GM12878 (cell line): ENCODE data around the gene SLC25A26. TPM values are rescaled to one million over a fixed set of nuclear protein-coding genes. Genes with fewer than 3 reads are reported as not detected.

Experiments used
- ATAC-seq: fragments of 200-7000 bp; cut with Tn5 transposase; 3 replicates; pipeline ENCODE4 v1.9.1; 2020; ENCODE audit warnings: mild to moderate bottlenecking, moderate library complexity
- BruUV-seq: library from RNA; stranded (reverse); fragments of 400-500 nt; replicated peaks from 2 replicates; lab custom pipeline; 2021; lab: Mats Ljungman, UMichigan
- CTCF ChIA-PET: fragments of 300-600 bp; sonication (Branson Sonifier 250); formaldehyde crosslinking; extraction: SDS; loops from one replicate; lab custom pipeline; 2021; ENCODE audit warnings: inconsistent platforms; lab: Yijun Ruan, JAX
- POLR2A ChIA-PET: fragments of 350-600 bp; formaldehyde crosslinking; extraction: SDS; loops from one replicate; lab custom pipeline; 2021; ENCODE audit warnings: inconsistent platforms; lab: Charles Lee
- RAD21 ChIA-PET: fragments of 300-600 bp; sonication (Branson Sonifier 250); formaldehyde crosslinking; loops from one replicate; lab custom pipeline; 2023; ENCODE audit warnings: antibody characterized with exemption; ENCODE audit not compliant: unreplicated experiment; lab: Charles Lee
- SMC1A ChIA-PET: fragments of 300-600 bp; sonication (Branson Sonifier 250); formaldehyde crosslinking; loops from one replicate; lab custom pipeline; 2023; ENCODE audit not compliant: unreplicated experiment, uncharacterized antibody; lab: Charles Lee
- DNase-seq: peaks from one replicate; pipeline ENCODE4 v3.0.0-alpha.2; 2011; ENCODE audit warnings: low read depth, low spot score
- FAIRE-seq: peaks from 3 replicates; lab custom pipeline; 2011; peaks lifted over from hg19 to GRCh38; lab: Jason Lieb, UNC
- H2AFZ ChIP-seq: 2 replicates; pipeline ENCODE4 v1.6.0; 2011; ENCODE audit warnings: low read depth, low read length, control low read depth; ENCODE audit not compliant: control insufficient read depth
- H3K27ac ChIP-seq: 2 replicates; pipeline ENCODE4 v1.5.1; 2011; ENCODE audit warnings: control low read depth; ENCODE audit not compliant: control insufficient read depth, insufficient read depth
- H3K27me3 ChIP-seq, 2 experiments: replicated peaks in 1 of 2; 2 replicates each; pipeline versions ENCODE4 v1.6.0 to v1.6.1; 2011; ENCODE audit warnings: low read length in 1 of 2; ENCODE audit not compliant: control insufficient read depth in 2 of 2, insufficient read depth in 2 of 2
- H3K36me3 ChIP-seq, 2 experiments: 2 replicates each; pipeline ENCODE4 v1.5.1; 2011; ENCODE audit warnings: low read length in 1 of 2; ENCODE audit not compliant: control insufficient read depth in 2 of 2, insufficient read depth in 2 of 2
- H3K4me1 ChIP-seq: 2 replicates; pipeline ENCODE4 v1.6.1; 2011; ENCODE audit warnings: mild to moderate bottlenecking, low read length, moderate library complexity, mixed read lengths; ENCODE audit not compliant: control insufficient read depth, insufficient read depth
- H3K4me2 ChIP-seq: 2 replicates; pipeline ENCODE4 v1.6.0; 2011; ENCODE audit warnings: control low read depth; ENCODE audit not compliant: control insufficient read depth, insufficient read depth
- H3K4me3 ChIP-seq: fragments of 200-600 bp; sonication (generic); 2 replicates; pipeline ENCODE4 v1.5.1; 2016
- H3K79me2 ChIP-seq: 2 replicates; pipeline ENCODE4 v1.6.0; 2011; ENCODE audit warnings: low read length; ENCODE audit not compliant: control insufficient read depth, insufficient read depth
- H3K9ac ChIP-seq: 2 replicates; pipeline ENCODE4 v1.8.0; 2011; ENCODE audit warnings: low read length, control low read depth, mixed read lengths; ENCODE audit not compliant: control insufficient read depth, insufficient read depth
- H3K9me3 ChIP-seq: replicated peaks from 3 replicates; pipeline ENCODE4 v1.5.1; 2011; ENCODE audit warnings: mild to moderate bottlenecking, low read length; ENCODE audit not compliant: control insufficient read depth, insufficient read depth
- H4K20me1 ChIP-seq: 2 replicates; pipeline ENCODE4 v1.6.0; 2011; ENCODE audit not compliant: control insufficient read depth, insufficient read depth
- BHLHE40 ChIP-seq, 2 experiments: fragments of 450-650 bp in 1 of 2; IDR thresholded peaks; 2 replicates each; pipeline ENCODE4 v1.6.1; 2011 to 2017; ENCODE audit warnings: low read depth in 2 of 2, borderline replicate concordance in 1 of 2, improper control_type of control experiment in 1 of 2, low read length in 1 of 2, mild to moderate bottlenecking in 1 of 2
- MTA2 ChIP-seq: fragments of 450-650 bp; IDR thresholded peaks from 2 replicates; pipeline ENCODE4 v1.6.1; 2016; ENCODE audit warnings: low read depth, mild to moderate bottlenecking, moderate library complexity
- NKRF ChIP-seq: fragments of 450-650 bp; conservative IDR thresholded peaks from 2 replicates; pipeline ENCODE4 v1.6.1; 2017; ENCODE audit warnings: mild to moderate bottlenecking, moderate library complexity
- ZBED1 ChIP-seq: IDR thresholded peaks from 2 replicates; pipeline ENCODE4 v1.6.1; 2016; ENCODE audit warnings: borderline replicate concordance
- ZNF24 ChIP-seq: fragments of 450-650 bp; IDR thresholded peaks from 2 replicates; pipeline ENCODE4 v1.6.1; 2017; ENCODE audit warnings: antibody characterized with exemption, mild to moderate bottlenecking
- ZNF384 ChIP-seq: IDR thresholded peaks from 2 replicates; pipeline ENCODE4 v1.6.1; 2012; ENCODE audit warnings: low read depth, mild to moderate bottlenecking, low read length, improper control_type of control experiment, borderline replicate concordance
- WGBS: methylation state at CpG from one replicate; pipeline ENCODE4 v1.1.6; 2016; ENCODE audit warnings: low lambda C conversion rate; ENCODE audit not compliant: insufficient replicate concordance, insufficient coverage; ENCODE audit errors: missing lambda C conversion rate; 5-methylcytosine and 5-hydroxymethylcytosine counted together
- in situ Hi-C: fragments of 300-500 bp; cut with MboI; formaldehyde crosslinking; loops from 9 replicates; pipeline ENCODE4 v1.14.3; 2018; ENCODE audit warnings: mixed read lengths
- intact Hi-C: fragments of 100-400 bp; cut with micrococcal nuclease; formaldehyde crosslinking; loops from one replicate; pipeline ENCODE4 v1.14.2; 2022; ENCODE audit not compliant: unreplicated experiment
- polyA plus RNA-seq, 11 experiments: library from polyadenylated mRNA; depleted of rRNA in 4 of 11; unstranded in 6 of 11; stranded (reverse) in 5 of 11; fragments of >200 nt; fragmentation: Nextera tagmentation in 4 of 11; fragmentation: Illumina TruSeq in 1 of 11; extraction: Ambion mirVana in 4 of 11; extraction: Trizol in 1 of 11; gene quantifications; 1 replicate in 1 of 11; 2 replicates in 10 of 11; pipeline versions ENCODE4 v1.2.1 to v1.2.3, GENCODE V29; 2011 to 2016; ENCODE audit warnings: inconsistent platforms in 2 of 11, missing spikeins in 2 of 11, low read depth in 1 of 11
- total RNA-seq, 4 experiments: library from RNA; depleted of rRNA in 3 of 4; stranded (reverse); fragments of >200 nt in 3 of 4; fragmentation: Illumina TruSeq in 1 of 4; extraction: Trizol in 1 of 4; gene quantifications; 2 replicates each; pipeline versions ENCODE4 v1.2.1 to v1.2.3, GENCODE V29; 2013 to 2021
- TF ChIP-seq, protein P1 (sequence below): fragments of 450-650 bp; IDR thresholded peaks from 2 replicates; pipeline ENCODE4 v1.6.1; 2014; ENCODE audit warnings: mild to moderate bottlenecking
- TF ChIP-seq, protein P2 (sequence below): fragments of 450-650 bp; IDR thresholded peaks from 2 replicates; pipeline ENCODE4 v1.6.1; 2017; ENCODE audit warnings: borderline replicate concordance

Gene SLC25A26
- total and polyA plus RNA-seq, 10 of the 15 experiments (the other 5 are each of a cell fraction or from before 2014, with no cell fraction given), result 14.6 to 49.7 (median 24.9) TPM

DNA sequence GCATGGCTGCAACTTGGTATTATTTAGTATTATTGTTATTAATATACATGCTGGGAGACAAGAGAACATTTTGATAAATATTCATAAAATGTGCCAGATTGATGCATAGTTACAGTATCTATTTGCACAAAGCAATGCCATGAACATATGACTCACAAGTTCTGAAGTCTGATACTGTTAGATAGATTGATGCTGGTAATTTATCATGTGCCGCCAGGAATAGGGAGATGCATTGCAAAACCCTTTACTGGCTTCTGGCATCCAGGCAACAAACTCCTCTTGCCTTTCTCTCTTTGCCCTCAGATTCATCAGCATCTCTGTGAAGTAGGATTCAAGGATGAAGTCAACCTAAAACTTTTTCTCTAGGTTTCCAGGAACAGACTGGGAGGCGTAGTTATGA lies 41.0 kb upstream of the SLC25A26 start:
- ChIA-PET POLR2A (no interaction called here), SMC1A (interaction anchor here (0.9 kb wide), 1 partner anchor 14 kb away, joined by 3 read pairs; no protein-coding TSS in a partner anchor), CTCF (interaction anchor here (1.1 kb wide), 1 partner anchor 22 kb away, joined by 3 read pairs; no protein-coding TSS in a partner anchor), RAD21 (no interaction called here)
- Histone ChIP-seq H3K9ac (no peak overlapping the region), H2AFZ (no peak overlapping the region), H4K20me1 (no peaks in the 10 kb centered on the region), H3K36me3 (no peaks in the 10 kb centered on the region), H3K4me1 (no peaks in the 10 kb centered on the region), H3K79me2 (no peaks in the 10 kb centered on the region), H3K27ac (no peak overlapping the region), H3K9me3 (no peaks in the 10 kb centered on the region), H3K4me3 (no peak overlapping the region), H3K27me3 (no peaks in the 10 kb centered on the region), H3K4me2 (no peak overlapping the region)
- DNase-seq (no peak), ATAC-seq (no peak), FAIRE-seq (no peak)
- in situ Hi-C loops (no loop called here), intact Hi-C loops (no loop called here)
- TF ChIP-seq ZNF384, result no peak
- TF ChIP-seq, protein P1, sequence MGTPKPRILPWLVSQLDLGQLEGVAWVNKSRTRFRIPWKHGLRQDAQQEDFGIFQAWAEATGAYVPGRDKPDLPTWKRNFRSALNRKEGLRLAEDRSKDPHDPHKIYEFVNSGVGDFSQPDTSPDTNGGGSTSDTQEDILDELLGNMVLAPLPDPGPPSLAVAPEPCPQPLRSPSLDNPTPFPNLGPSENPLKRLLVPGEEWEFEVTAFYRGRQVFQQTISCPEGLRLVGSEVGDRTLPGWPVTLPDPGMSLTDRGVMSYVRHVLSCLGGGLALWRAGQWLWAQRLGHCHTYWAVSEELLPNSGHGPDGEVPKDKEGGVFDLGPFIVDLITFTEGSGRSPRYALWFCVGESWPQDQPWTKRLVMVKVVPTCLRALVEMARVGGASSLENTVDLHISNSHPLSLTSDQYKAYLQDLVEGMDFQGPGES, result no peak
- no peak for TF ChIP-seq ZNF24
- no peak for TF ChIP-seq NKRF
- no peak for TF ChIP-seq MTA2
- TF ChIP-seq, protein P2, sequence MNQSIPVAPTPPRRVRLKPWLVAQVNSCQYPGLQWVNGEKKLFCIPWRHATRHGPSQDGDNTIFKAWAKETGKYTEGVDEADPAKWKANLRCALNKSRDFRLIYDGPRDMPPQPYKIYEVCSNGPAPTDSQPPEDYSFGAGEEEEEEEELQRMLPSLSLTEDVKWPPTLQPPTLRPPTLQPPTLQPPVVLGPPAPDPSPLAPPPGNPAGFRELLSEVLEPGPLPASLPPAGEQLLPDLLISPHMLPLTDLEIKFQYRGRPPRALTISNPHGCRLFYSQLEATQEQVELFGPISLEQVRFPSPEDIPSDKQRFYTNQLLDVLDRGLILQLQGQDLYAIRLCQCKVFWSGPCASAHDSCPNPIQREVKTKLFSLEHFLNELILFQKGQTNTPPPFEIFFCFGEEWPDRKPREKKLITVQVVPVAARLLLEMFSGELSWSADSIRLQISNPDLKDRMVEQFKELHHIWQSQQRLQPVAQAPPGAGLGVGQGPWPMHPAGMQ, result no peak
- no peak for TF ChIP-seq ZBED1
- no peak for TF ChIP-seq BHLHE40 (IDR thresholded peaks at IDR 0.05; ENCODE audit: borderline replicate concordance in 1 of 2, low read depth in 2 of 2, low read length in 1 of 2)
- 68% methylated on average over 2 of the region's 2 CpGs for WGBS
- BruUV-seq, result no TSS peak
